HepG2 (cell line): ENCODE data around the gene NDFIP2. TPM values are rescaled to one million over a fixed set of nuclear protein-coding genes. Genes with fewer than 3 reads are reported as not detected.

ENCODE experiments used
- MEIS2 ChIP-seq: sonication (generic); formaldehyde crosslinking; IDR thresholded peaks from 2 replicates; pipeline ENCODE4 v1.9.0; 2021; ENCODE audit warnings: mild to moderate bottlenecking, missing genetic modification reagents
- SKI ChIP-seq: fragments of 450-650 bp; IDR thresholded peaks from one replicate; pipeline ENCODE4 v1.6.1; 2018; ENCODE audit warnings: mild to moderate bottlenecking; ENCODE audit not compliant: partially characterized antibody
- TBX2 ChIP-seq: sonication (generic); formaldehyde crosslinking; IDR thresholded peaks from 2 replicates; pipeline ENCODE4 v1.5.0; 2020; ENCODE audit warnings: missing genetic modification reagents, mild to moderate bottlenecking, borderline replicate concordance
- ZBTB39 ChIP-seq: sonication (generic); formaldehyde crosslinking; IDR thresholded peaks from 2 replicates; pipeline ENCODE4 v1.5.0; 2020; ENCODE audit warnings: missing genetic modification reagents
- ZFAT ChIP-seq: sonication (generic); formaldehyde crosslinking; conservative IDR thresholded peaks from 2 replicates; pipeline ENCODE4 v1.8.1; 2023; ENCODE audit warnings: missing genetic modification reagents, inconsistent platforms
- ZNF318 ChIP-seq: sonication (generic); formaldehyde crosslinking; IDR thresholded peaks from 2 replicates; pipeline ENCODE4 v1.4.0; 2020; ENCODE audit warnings: mild to moderate bottlenecking, missing genetic modification reagents
- ZNF367 ChIP-seq: sonication (generic); formaldehyde crosslinking; IDR thresholded peaks from 2 replicates; pipeline ENCODE4 v1.4.0; 2020; ENCODE audit warnings: missing genetic modification reagents, borderline replicate concordance
- ZNF704 ChIP-seq: sonication (generic); formaldehyde crosslinking; IDR thresholded peaks from 2 replicates; pipeline ENCODE4 v1.8.1; 2023; ENCODE audit warnings: mild to moderate bottlenecking, inconsistent platforms, moderate library complexity, missing genetic modification reagents, borderline replicate concordance
- polyA plus RNA-seq, 8 experiments: library from polyadenylated mRNA; depleted of rRNA in 3 of 8; stranded (reverse) in 7 of 8; unstranded in 1 of 8; fragments of >200 nt; fragmentation: Illumina TruSeq in 4 of 8; extraction: Trizol in 4 of 8; gene quantifications; 2 replicates each; pipeline versions ENCODE4 v1.2.1 to v1.2.3, GENCODE V29; 2011 to 2016; ENCODE audit warnings: low read depth in 4 of 8, missing spikeins in 1 of 8, mixed read lengths in 1 of 8; ENCODE audit not compliant: insufficient read depth in 1 of 8
- total RNA-seq, 5 experiments: library from RNA; depleted of rRNA; stranded (reverse); fragments of >200 nt; fragmentation: Illumina TruSeq; extraction: Trizol; gene quantifications; 2 replicates each; pipeline ENCODE4 v1.2.3, GENCODE V29; 2016; ENCODE audit warnings: low read depth in 1 of 5

NDFIP2 gene
- total and polyA plus RNA-seq, 2 of the 13 experiments (the other 11 are each of a cell fraction or from before 2014, with no cell fraction given): 23.2 to 32.0 TPM

- TF ChIP-seq ZNF704 (no peak), ZBTB39 (CRISPR knock-in tag) (no peak), MEIS2 (no peak), ZNF318 (CRISPR knock-in tag) (no peak), ZFAT (no peak), TBX2 (no peak), SKI (no peak), ZNF367 (CRISPR knock-in tag) (no peak)
These were observed 47.4 kb downstream of the NDFIP2 start (continued) for GRCh38 chr13:79528356-79528755.
